ENCODE data around the gene MAP3K21.

Gene MAP3K21

GRCh38 chr1:233360525-233361102 lies 33.1 kb downstream of the MAP3K21 start:
- no peak for DNase-seq

GRCh38 chr1:233361876-233362275 lies 34.4 kb downstream of the MAP3K21 start:
- no peak for DNase-seq

GRCh38 chr1:233362743-233363142 lies 35.2 kb downstream of the MAP3K21 start:
- no peak for DNase-seq

- DNase-seq = no peak
Observed at GRCh38 chr1:233364026-233364425, 36.5 kb downstream of the MAP3K21 start.

- DNase-seq = no peak
Observed at GRCh38 chr1:233364695-233365539, 37.4 kb downstream of the MAP3K21 start.

- DNase-seq = no peak
Observed at GRCh38 chr1:233366575-233366974, 39.1 kb downstream of the MAP3K21 start.

- no peak for DNase-seq
Observed at GRCh38 chr1:233367057-233367803, 39.7 kb downstream of the MAP3K21 start.

- DNase-seq = no peak
Observed at GRCh38 chr1:233368106-233368788, 40.7 kb downstream of the MAP3K21 start.

GRCh38 chr1:233368789-233369130 lies 41.2 kb downstream of the MAP3K21 start:
- no peak for DNase-seq

- DNase-seq = no peak
Observed at GRCh38 chr1:233372218-233373120, 44.9 kb downstream of the MAP3K21 start.

GRCh38 chr1:233373226-233373625 lies 45.7 kb downstream of the MAP3K21 start:
- DNase-seq = no peak

GRCh38 chr1:233375653-233376052 lies 48.1 kb downstream of the MAP3K21 start:
- DNase-seq = no peak

- peak; percentile 28 for DNase-seq
Observed at GRCh38 chr1:233376382-233377110, 49.0 kb downstream of the MAP3K21 start.

- DNase-seq = no peak
Observed at GRCh38 chr1:233379869-233380438, 52.4 kb downstream of the MAP3K21 start.

GRCh38 chr1:233381806-233382205 lies 54.3 kb downstream of the MAP3K21 start:
- DNase-seq = no peak

GRCh38 chr1:233383984-233384383 lies 56.5 kb downstream of the MAP3K21 start:
- no peak for DNase-seq

- no peak for DNase-seq
Observed at GRCh38 chr1:233386336-233386735, 58.8 kb downstream of the MAP3K21 start.

- no peak for DNase-seq
Observed at GRCh38 chr1:233387585-233387984, 60.1 kb downstream of the MAP3K21 start.

- DNase-seq = no peak
Observed at GRCh38 chr1:233389169-233389568, 61.6 kb downstream of the MAP3K21 start.

GRCh38 chr1:233389893-233390292 lies 62.4 kb downstream of the MAP3K21 start:
- DNase-seq = no peak

All from NCI-H2029 (cell line).